A549 (cell line): ENCODE results near the gene UVRAG. TPM values are rescaled to one million over a fixed set of nuclear protein-coding genes. Genes with fewer than 3 reads are reported as not detected.

ENCODE experiments used
- ATAC-seq, 2 experiments: fragments of 200-7000 bp in 1 of 2; fragments of >200 bp in 1 of 2; cut with Nextera tagmentation in 1 of 2; cut with Tn5 transposase in 1 of 2; 3 replicates each; pipeline versions ENCODE4 v1.8.0 to v1.9.1; 2018 to 2020; ENCODE audit warnings: mild to moderate bottlenecking in 1 of 2, moderate library complexity in 1 of 2
- CTCF ChIA-PET: fragments of 300-600 bp; sonication (Branson Sonifier 250); formaldehyde crosslinking; extraction: SDS; loops from one replicate; lab custom pipeline; 2021; ENCODE audit warnings: antibody characterized with exemption, inconsistent platforms; lab: Yijun Ruan, JAX
- POLR2A ChIA-PET: fragments of 350-600 bp; formaldehyde crosslinking; extraction: SDS; loops from one replicate; lab custom pipeline; 2021; ENCODE audit warnings: antibody characterized with exemption, inconsistent platforms; lab: Yijun Ruan, JAX
- DNase-seq, 2 experiments: peaks; one replicate each; pipeline versions ENCODE4 v3.0.0 to v3.0.0-alpha.2; 2011 to 2016; ENCODE audit warnings: low read depth in 1 of 2, low spot score in 1 of 2
- FAIRE-seq: peaks from 2 replicates; lab custom pipeline; 2011; peaks lifted over from hg19 to GRCh38; lab: Jason Lieb, UNC
- H3K27ac ChIP-seq, 2 experiments: fragments of >200 bp; sonication (Bioruptor Twin); formaldehyde crosslinking; 3 replicates each; pipeline ENCODE4 v1.5.1; 2016 to 2017
- H3K4me1 ChIP-seq: fragments of >200 bp; sonication (Bioruptor Twin); formaldehyde crosslinking; 3 replicates; pipeline ENCODE4 v1.6.1; 2016
- H3K4me2 ChIP-seq: fragments of >200 bp; sonication (Bioruptor Twin); formaldehyde crosslinking; 3 replicates; pipeline ENCODE4 v1.6.1; 2016
- H3K4me3 ChIP-seq: fragments of >200 bp; sonication (Bioruptor Twin); formaldehyde crosslinking; 3 replicates; pipeline ENCODE4 v1.5.1; 2016
- H3K9me3 ChIP-seq: fragments of >200 bp; sonication (Bioruptor Twin); formaldehyde crosslinking; 3 replicates; pipeline ENCODE4 v1.6.1; 2016
- BHLHE40 ChIP-seq: IDR thresholded peaks from 2 replicates; pipeline ENCODE4 v1.6.1; 2012; ENCODE audit warnings: low read depth, low read length, inconsistent platforms
- CBX2 ChIP-seq: fragments of 200-600 bp; sonication (generic); IDR thresholded peaks from 2 replicates; pipeline ENCODE4 v1.6.1; 2016; ENCODE audit warnings: low read depth, mild to moderate bottlenecking, borderline replicate concordance
- EHMT2 ChIP-seq: fragments of 200-600 bp; sonication (generic); IDR thresholded peaks from 2 replicates; pipeline ENCODE4 v1.6.1; 2016; ENCODE audit warnings: antibody characterized with exemption, low read depth, mild to moderate bottlenecking, moderate library complexity
- EP300 ChIP-seq, 2 experiments: fragments of >200 bp; sonication (Bioruptor Twin); formaldehyde crosslinking; IDR thresholded peaks; 2 replicates in 1 of 2; 3 replicates in 1 of 2; pipeline ENCODE4 v1.6.1; 2016 to 2017
- ESRRA ChIP-seq: fragments of 150-350 bp; IDR thresholded peaks from 2 replicates; pipeline ENCODE4 v1.6.1; 2014; ENCODE audit warnings: mild to moderate bottlenecking, low read length, borderline replicate concordance
- HEYL ChIP-seq: fragments of 250-450 bp; sonication (Bioruptor Pico); IDR thresholded peaks from 2 replicates; pipeline ENCODE4 v1.8.0; 2021; ENCODE audit warnings: mild to moderate bottlenecking, moderate library complexity
- HOXA7 ChIP-seq: fragments of 250-450 bp; sonication (Bioruptor Pico); IDR thresholded peaks from 2 replicates; pipeline ENCODE4 v1.5.0; 2020; ENCODE audit warnings: mild to moderate bottlenecking, moderate library complexity
- HOXB13 ChIP-seq: fragments of 250-450 bp; sonication (Bioruptor Pico); IDR thresholded peaks from 2 replicates; pipeline ENCODE4 v1.5.0; 2020; ENCODE audit warnings: low read depth, mild to moderate bottlenecking, moderate library complexity
- JUNB ChIP-seq: fragments of >200 bp; sonication (Bioruptor Twin); formaldehyde crosslinking; IDR thresholded peaks from 2 replicates; pipeline ENCODE4 v1.6.1; 2016
- KDM1A ChIP-seq: fragments of 200-600 bp; sonication (generic); IDR thresholded peaks from 2 replicates; pipeline ENCODE4 v1.6.1; 2016; ENCODE audit warnings: low read depth, mild to moderate bottlenecking
- MAFK ChIP-seq: fragments of 450-650 bp; IDR thresholded peaks from 2 replicates; pipeline ENCODE4 v1.6.1; 2014; ENCODE audit not compliant: partially characterized antibody
- NFE2L2 ChIP-seq: fragments of 150-350 bp; conservative IDR thresholded peaks from 2 replicates; pipeline ENCODE4 v1.6.1; 2014; ENCODE audit warnings: low read length
- NPAS2 ChIP-seq: fragments of 250-450 bp; sonication (Bioruptor Pico); IDR thresholded peaks from 2 replicates; pipeline ENCODE4 v1.8.0; 2022; ENCODE audit warnings: mild to moderate bottlenecking, moderate library complexity, borderline replicate concordance
- RFX5 ChIP-seq: fragments of 450-650 bp; IDR thresholded peaks from 2 replicates; pipeline ENCODE4 v1.7.1; 2014; ENCODE audit warnings: antibody characterized with exemption, mild to moderate bottlenecking, moderate library complexity
- TFCP2L1 ChIP-seq: fragments of 250-450 bp; sonication (Bioruptor Pico); IDR thresholded peaks from 2 replicates; pipeline ENCODE4 v1.5.0; 2021; ENCODE audit warnings: mild to moderate bottlenecking
- TP53 ChIP-seq: fragments of 250-450 bp; sonication (Bioruptor Pico); IDR thresholded peaks from 2 replicates; pipeline ENCODE4 v1.5.0; 2021; ENCODE audit warnings: mild to moderate bottlenecking, moderate library complexity
- WGBS: methylation state at CpG from one replicate; pipeline ENCODE4 v1.1.6; 2017; ENCODE audit errors: missing lambda C conversion rate; 5-methylcytosine and 5-hydroxymethylcytosine counted together
- polyA plus RNA-seq, 4 experiments: library from polyadenylated mRNA; depleted of rRNA in 3 of 4; stranded (reverse); fragments of >200 nt; fragmentation: RNase III in 1 of 4; extraction: RNeasy Plus Mini Kit Qiagen cat#74134 plus additional on column Dnase treatment in 1 of 4; gene quantifications; 2 replicates in 3 of 4; 3 replicates in 1 of 4; pipeline ENCODE4 v1.2.3, GENCODE V29; 2011 to 2017
- TF ChIP-seq, protein P1 (sequence below): fragments of 150-350 bp; IDR thresholded peaks from 2 replicates; pipeline ENCODE4 v1.6.1; 2014; ENCODE audit warnings: low read depth, mild to moderate bottlenecking, low read length
- TF ChIP-seq, protein P2 (sequence below): fragments of >200 bp; sonication (Bioruptor Twin); formaldehyde crosslinking; IDR thresholded peaks from 3 replicates; pipeline ENCODE4 v1.5.1; 2016
- TF ChIP-seq, protein P3 (sequence below): IDR thresholded peaks from 2 replicates; pipeline ENCODE4 v1.6.1; 2012
- TF ChIP-seq, protein P4 (sequence below): IDR thresholded peaks from 2 replicates; pipeline ENCODE4 v1.6.1; 2012

The UVRAG gene
- polyA plus RNA-seq, 2 of the 4 experiments (the other 2 are of a cell fraction) = 6.1 to 14.1 TPM

DNA sequence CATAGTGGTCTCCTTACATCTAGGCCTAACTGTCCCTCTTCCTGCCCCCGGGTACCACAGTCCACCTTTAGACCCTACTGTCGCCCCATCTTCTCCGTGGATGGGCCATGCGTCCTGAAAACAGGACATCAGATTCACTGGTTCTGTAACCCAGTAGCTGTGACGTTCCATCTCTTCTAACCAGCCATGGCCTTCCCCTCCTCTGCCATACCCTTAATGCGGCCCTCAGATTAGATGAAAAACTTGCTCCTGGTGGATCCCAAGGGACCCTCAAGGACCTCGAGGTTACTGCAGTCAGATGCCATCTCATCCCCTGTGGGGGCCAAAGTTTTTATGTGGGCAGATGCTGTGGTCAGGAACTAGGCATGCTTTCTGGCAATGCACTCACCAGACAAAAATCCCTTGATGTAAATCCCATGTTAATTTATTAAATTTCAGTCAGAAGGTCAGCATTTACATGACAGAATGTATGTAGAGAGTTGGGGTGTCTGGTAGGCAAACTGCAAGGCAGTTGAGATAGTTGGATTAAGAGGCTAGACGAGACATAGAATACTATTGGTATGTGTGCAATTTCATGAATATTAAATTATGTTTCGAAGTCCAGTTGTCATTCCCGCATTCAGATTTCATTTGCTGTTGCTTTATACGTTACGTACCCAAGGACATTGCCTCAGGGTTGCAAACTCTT, 327.0 kb downstream of the UVRAG start:
- ATAC-seq = no peak
- TF ChIP-seq EHMT2 = no peak
- TF ChIP-seq ESRRA = no peak
- TF ChIP-seq EP300 (IDR thresholded peaks at IDR 0.05) = no peak
- TF ChIP-seq HOXA7 (CRISPR knock-in tag) = no peak
- no peak for TF ChIP-seq RFX5
- no peak for TF ChIP-seq KDM1A
- TF ChIP-seq BHLHE40 = no peak
- no peak for TF ChIP-seq TFCP2L1
- no peak for TF ChIP-seq CBX2
- CTCF ChIA-PET = interaction anchor here (1.0 to 5.6 kb wide), 4 partner anchors 10 to 246 kb away, joined by 3 to 37 read pairs (median 8); no protein-coding TSS in a partner anchor
- no peak overlapping the region for H3K4me3 ChIP-seq
- no peaks in the 10 kb centered on the region for H3K4me1 ChIP-seq
- H3K4me2 ChIP-seq = no peak overlapping the region
- H3K9me3 ChIP-seq = no peaks in the 10 kb centered on the region
- POLR2A ChIA-PET = no interaction called here
- WGBS = 88% methylated on average over 12 of the region's 12 CpGs
- FAIRE-seq = no peak
- DNase-seq = no peak
- no peak overlapping the region for H3K27ac ChIP-seq

DNA sequence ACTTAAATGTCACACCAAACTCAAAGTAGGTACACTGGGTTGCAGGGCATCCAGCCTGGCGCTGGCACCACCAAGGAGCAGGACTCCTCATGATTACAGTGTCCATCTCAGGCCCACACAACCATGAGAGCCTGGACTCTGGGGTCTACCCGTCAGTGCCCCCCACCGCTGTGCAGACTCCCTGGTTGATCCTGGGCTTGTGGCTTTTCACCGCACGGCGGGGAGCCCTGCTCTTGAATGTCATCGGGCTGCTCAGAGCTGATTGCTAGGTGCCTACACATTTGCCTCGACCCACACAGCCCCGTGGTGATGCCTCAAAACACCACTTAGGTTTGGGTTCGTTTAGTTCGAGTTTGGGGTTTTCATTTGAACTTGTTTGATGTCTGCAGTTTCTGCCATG, 328.3 kb downstream of the UVRAG start:
- DNase-seq = no peak
- H3K4me2 ChIP-seq = no peak overlapping the region
- H3K4me3 ChIP-seq = no peak overlapping the region
- WGBS = 88% methylated on average over 11 of the region's 11 CpGs
- FAIRE-seq = no peak
- no peak overlapping the region for H3K27ac ChIP-seq
- TF ChIP-seq HOXB13 (CRISPR knock-in tag) (no peak), NPAS2 (CRISPR knock-in tag) (no peak), BHLHE40 (no peak), JUNB (no peak), MAFK (no peak), TP53 (CRISPR knock-in tag) (no peak), HOXA7 (CRISPR knock-in tag) (no peak), HEYL (CRISPR knock-in tag) (no peak), NFE2L2 (no peak)
- TF ChIP-seq, protein P1, sequence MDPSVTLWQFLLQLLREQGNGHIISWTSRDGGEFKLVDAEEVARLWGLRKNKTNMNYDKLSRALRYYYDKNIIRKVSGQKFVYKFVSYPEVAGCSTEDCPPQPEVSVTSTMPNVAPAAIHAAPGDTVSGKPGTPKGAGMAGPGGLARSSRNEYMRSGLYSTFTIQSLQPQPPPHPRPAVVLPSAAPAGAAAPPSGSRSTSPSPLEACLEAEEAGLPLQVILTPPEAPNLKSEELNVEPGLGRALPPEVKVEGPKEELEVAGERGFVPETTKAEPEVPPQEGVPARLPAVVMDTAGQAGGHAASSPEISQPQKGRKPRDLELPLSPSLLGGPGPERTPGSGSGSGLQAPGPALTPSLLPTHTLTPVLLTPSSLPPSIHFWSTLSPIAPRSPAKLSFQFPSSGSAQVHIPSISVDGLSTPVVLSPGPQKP = no peak
- TF ChIP-seq, protein P2, sequence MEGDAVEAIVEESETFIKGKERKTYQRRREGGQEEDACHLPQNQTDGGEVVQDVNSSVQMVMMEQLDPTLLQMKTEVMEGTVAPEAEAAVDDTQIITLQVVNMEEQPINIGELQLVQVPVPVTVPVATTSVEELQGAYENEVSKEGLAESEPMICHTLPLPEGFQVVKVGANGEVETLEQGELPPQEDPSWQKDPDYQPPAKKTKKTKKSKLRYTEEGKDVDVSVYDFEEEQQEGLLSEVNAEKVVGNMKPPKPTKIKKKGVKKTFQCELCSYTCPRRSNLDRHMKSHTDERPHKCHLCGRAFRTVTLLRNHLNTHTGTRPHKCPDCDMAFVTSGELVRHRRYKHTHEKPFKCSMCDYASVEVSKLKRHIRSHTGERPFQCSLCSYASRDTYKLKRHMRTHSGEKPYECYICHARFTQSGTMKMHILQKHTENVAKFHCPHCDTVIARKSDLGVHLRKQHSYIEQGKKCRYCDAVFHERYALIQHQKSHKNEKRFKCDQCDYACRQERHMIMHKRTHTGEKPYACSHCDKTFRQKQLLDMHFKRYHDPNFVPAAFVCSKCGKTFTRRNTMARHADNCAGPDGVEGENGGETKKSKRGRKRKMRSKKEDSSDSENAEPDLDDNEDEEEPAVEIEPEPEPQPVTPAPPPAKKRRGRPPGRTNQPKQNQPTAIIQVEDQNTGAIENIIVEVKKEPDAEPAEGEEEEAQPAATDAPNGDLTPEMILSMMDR = no peak
- TF ChIP-seq, protein P3, sequence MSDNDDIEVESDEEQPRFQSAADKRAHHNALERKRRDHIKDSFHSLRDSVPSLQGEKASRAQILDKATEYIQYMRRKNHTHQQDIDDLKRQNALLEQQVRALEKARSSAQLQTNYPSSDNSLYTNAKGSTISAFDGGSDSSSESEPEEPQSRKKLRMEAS = no peak
- TF ChIP-seq, protein P4, sequence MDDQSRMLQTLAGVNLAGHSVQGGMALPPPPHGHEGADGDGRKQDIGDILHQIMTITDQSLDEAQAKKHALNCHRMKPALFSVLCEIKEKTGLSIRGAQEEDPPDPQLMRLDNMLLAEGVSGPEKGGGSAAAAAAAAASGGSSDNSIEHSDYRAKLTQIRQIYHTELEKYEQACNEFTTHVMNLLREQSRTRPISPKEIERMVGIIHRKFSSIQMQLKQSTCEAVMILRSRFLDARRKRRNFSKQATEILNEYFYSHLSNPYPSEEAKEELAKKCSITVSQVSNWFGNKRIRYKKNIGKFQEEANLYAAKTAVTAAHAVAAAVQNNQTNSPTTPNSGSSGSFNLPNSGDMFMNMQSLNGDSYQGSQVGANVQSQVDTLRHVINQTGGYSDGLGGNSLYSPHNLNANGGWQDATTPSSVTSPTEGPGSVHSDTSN = no peak
- CTCF ChIA-PET = interaction anchor here (1.0 to 5.6 kb wide), 3 partner anchors 9 to 247 kb away, joined by 4 to 37 read pairs (median 13); no protein-coding TSS in a partner anchor
- ATAC-seq = no peak
- POLR2A ChIA-PET = no interaction called here
- H3K9me3 ChIP-seq = no peaks in the 10 kb centered on the region
- H3K4me1 ChIP-seq = no peaks in the 10 kb centered on the region
